ENCODE results near the gene HMCN1. TPM values are rescaled to one million over a fixed set of nuclear protein-coding genes. Genes with fewer than 3 reads are reported as not detected.

HMCN1 gene
- total RNA-seq, 1 experiment from 2014 or later, result 0.63 TPM

GRCh38 chr1:185825556-185825955, 91.4 kb downstream of the HMCN1 start:
- no peak overlapping the region for H3K9ac ChIP-seq (ENCODE audit: low read length)
- no peak for DNase-seq

GRCh38 chr1:185834371-185834905, 100.2 kb downstream of the HMCN1 start:
- H4K20me1 ChIP-seq (ENCODE audit: insufficient read depth, low read depth, low read length), result no peaks in the 10 kb centered on the region
- no peaks in the 10 kb centered on the region for H3K36me3 ChIP-seq (ENCODE audit: insufficient read depth, low read length)
- H3K9me3 ChIP-seq (ENCODE audit: low read length), result no peaks in the 10 kb centered on the region
- no peak overlapping the region for H3K4me3 ChIP-seq (ENCODE audit: low read length)
- no peak overlapping the region for H3K9ac ChIP-seq (ENCODE audit: low read length)
- no peak overlapping the region for H3K27ac ChIP-seq (ENCODE audit: low read length)
- H3K79me2 ChIP-seq (ENCODE audit: low read length), result no peaks in the 10 kb centered on the region
- H3K4me2 ChIP-seq (ENCODE audit: low read depth, low read length, poor library complexity, severe bottlenecking), result no peak overlapping the region
- H2AFZ ChIP-seq (ENCODE audit: low read length), result no peak overlapping the region
- DNase-seq, result no peak
- no peaks in the 10 kb centered on the region for H3K4me1 ChIP-seq (ENCODE audit: low read length)
- no peaks in the 10 kb centered on the region for H3K27me3 ChIP-seq (ENCODE audit: low read length)
- H3K9me2 ChIP-seq (replicated peaks; ENCODE audit: insufficient read depth, low read length), result no peaks in the 10 kb centered on the region

More at GRCh38 chr1:185825556-185825955, 91.4 kb downstream of the HMCN1 start:
- Histone ChIP-seq H4K20me1 (ENCODE audit: insufficient read depth, low read depth, low read length) (no peaks in the 10 kb centered on the region), H3K36me3 (ENCODE audit: insufficient read depth, low read length) (no peaks in the 10 kb centered on the region), H2AFZ (ENCODE audit: low read length) (no peak overlapping the region), H3K4me3 (ENCODE audit: low read length) (no peak overlapping the region), H3K9me2 (replicated peaks; ENCODE audit: insufficient read depth, low read length) (no peaks in the 10 kb centered on the region), H3K79me2 (ENCODE audit: low read length) (no peaks in the 10 kb centered on the region), H3K27me3 (ENCODE audit: low read length) (no peaks in the 10 kb centered on the region), H3K27ac (ENCODE audit: low read length) (no peak overlapping the region), H3K4me1 (ENCODE audit: low read length) (no peaks in the 10 kb centered on the region), H3K9me3 (ENCODE audit: low read length) (no peaks in the 10 kb centered on the region), H3K4me2 (ENCODE audit: low read depth, low read length, poor library complexity, severe bottlenecking) (no peak overlapping the region)

DNA sequence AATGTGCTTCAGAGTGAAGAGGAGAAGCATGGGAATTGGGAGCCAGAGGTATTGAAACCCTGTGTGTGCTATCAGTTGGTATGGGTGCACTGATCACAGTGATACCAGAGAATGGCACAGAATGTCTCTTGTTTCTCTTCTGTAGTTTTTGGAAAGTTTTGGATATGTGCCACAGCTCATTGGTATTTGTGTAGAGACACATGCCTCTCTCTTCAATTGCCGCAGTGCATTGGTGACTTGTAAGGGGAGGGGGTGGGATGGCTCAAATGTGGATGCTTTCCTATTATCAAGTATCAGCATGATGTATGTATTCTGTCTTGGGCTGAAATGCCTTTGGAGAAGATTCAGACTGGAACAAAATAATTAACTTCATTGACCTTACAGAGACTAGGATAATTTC, 101.0 kb downstream of the HMCN1 start:
- Histone ChIP-seq H4K20me1 (ENCODE audit: insufficient read depth, low read depth, low read length) (no peaks in the 10 kb centered on the region), H3K9me2 (replicated peaks; ENCODE audit: insufficient read depth, low read length) (no peaks in the 10 kb centered on the region), H3K4me3 (ENCODE audit: low read length) (no peak overlapping the region), H3K4me2 (ENCODE audit: low read depth, low read length, poor library complexity, severe bottlenecking) (no peak overlapping the region), H2AFZ (ENCODE audit: low read length) (no peak overlapping the region), H3K36me3 (ENCODE audit: insufficient read depth, low read length) (no peaks in the 10 kb centered on the region), H3K9me3 (ENCODE audit: low read length) (no peaks in the 10 kb centered on the region), H3K9ac (ENCODE audit: low read length) (no peak overlapping the region), H3K4me1 (ENCODE audit: low read length) (no peaks in the 10 kb centered on the region), H3K79me2 (ENCODE audit: low read length) (no peaks in the 10 kb centered on the region), H3K27ac (ENCODE audit: low read length) (no peak overlapping the region), H3K27me3 (ENCODE audit: low read length) (no peaks in the 10 kb centered on the region)
- DNase-seq, result no peak

DNA sequence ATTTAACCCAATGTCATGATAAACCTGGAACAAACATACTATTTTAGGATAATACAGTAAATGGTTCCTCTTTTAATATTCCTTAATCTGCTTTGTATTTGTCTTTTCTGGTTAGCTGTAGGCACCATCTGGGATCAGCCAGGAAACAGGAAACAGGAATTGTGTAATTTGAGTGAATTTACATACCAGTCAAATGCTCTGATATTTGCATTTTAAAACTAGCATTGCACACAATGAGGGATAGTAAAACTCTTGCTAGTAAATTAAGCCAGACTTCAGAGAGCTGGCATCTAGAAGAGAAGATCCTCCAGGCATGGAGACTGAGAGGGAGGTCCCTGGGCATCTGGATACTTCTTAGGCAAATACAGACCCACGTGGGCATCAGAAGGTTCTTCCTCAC, 103.5 kb downstream of the HMCN1 start:
- Histone ChIP-seq H4K20me1 (ENCODE audit: insufficient read depth, low read depth, low read length) (no peaks in the 10 kb centered on the region), H3K36me3 (ENCODE audit: insufficient read depth, low read length) (no peaks in the 10 kb centered on the region), H3K9ac (ENCODE audit: low read length) (no peak overlapping the region), H3K4me2 (ENCODE audit: low read depth, low read length, poor library complexity, severe bottlenecking) (no peak overlapping the region), H3K9me2 (replicated peaks; ENCODE audit: insufficient read depth, low read length) (no peaks in the 10 kb centered on the region), H3K4me1 (ENCODE audit: low read length) (no peaks in the 10 kb centered on the region), H3K27ac (ENCODE audit: low read length) (no peak overlapping the region), H3K27me3 (ENCODE audit: low read length) (no peaks in the 10 kb centered on the region), H2AFZ (ENCODE audit: low read length) (no peak overlapping the region), H3K79me2 (ENCODE audit: low read length) (no peaks in the 10 kb centered on the region), H3K9me3 (ENCODE audit: low read length) (no peaks in the 10 kb centered on the region), H3K4me3 (ENCODE audit: low read length) (no peak overlapping the region)
- DNase-seq, result no peak

DNA sequence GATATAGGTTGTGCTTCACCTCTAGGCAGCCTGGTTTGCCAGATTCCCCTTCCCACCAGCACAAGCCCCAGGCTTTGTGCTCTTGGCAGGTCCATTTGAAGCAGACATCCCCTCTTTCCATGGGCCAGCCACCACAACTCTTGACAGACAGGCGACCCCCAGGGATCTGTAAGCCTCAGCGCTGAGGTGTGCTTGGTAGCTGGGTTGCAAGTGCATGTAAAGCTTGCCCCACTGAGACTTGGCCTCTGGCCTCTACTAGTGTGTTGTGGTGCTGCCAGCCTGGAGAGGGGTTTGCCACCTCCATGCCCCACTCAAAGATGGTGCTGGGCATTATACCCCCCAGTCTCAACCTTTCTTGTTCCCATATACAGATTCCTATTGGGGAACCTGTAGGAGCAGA, 103.9 kb downstream of the HMCN1 start:
- Histone ChIP-seq H3K27me3 (ENCODE audit: low read length) (no peaks in the 10 kb centered on the region), H3K4me3 (ENCODE audit: low read length) (no peak overlapping the region), H3K27ac (ENCODE audit: low read length) (no peak overlapping the region), H4K20me1 (ENCODE audit: insufficient read depth, low read depth, low read length) (no peaks in the 10 kb centered on the region), H3K9ac (ENCODE audit: low read length) (no peak overlapping the region), H3K9me2 (replicated peaks; ENCODE audit: insufficient read depth, low read length) (no peaks in the 10 kb centered on the region), H3K4me1 (ENCODE audit: low read length) (no peaks in the 10 kb centered on the region), H3K9me3 (ENCODE audit: low read length) (no peaks in the 10 kb centered on the region), H3K4me2 (ENCODE audit: low read depth, low read length, poor library complexity, severe bottlenecking) (no peak overlapping the region), H3K79me2 (ENCODE audit: low read length) (no peaks in the 10 kb centered on the region), H3K36me3 (ENCODE audit: insufficient read depth, low read length) (no peaks in the 10 kb centered on the region), H2AFZ (ENCODE audit: low read length) (no peak overlapping the region)
- no peak for DNase-seq

- Histone ChIP-seq H3K4me2 (ENCODE audit: low read depth, low read length, poor library complexity, severe bottlenecking) (no peak overlapping the region), H3K36me3 (ENCODE audit: insufficient read depth, low read length) (no peaks in the 10 kb centered on the region), H3K79me2 (ENCODE audit: low read length) (no peaks in the 10 kb centered on the region), H3K4me3 (ENCODE audit: low read length) (no peak overlapping the region), H3K4me1 (ENCODE audit: low read length) (no peaks in the 10 kb centered on the region), H3K9me3 (ENCODE audit: low read length) (no peaks in the 10 kb centered on the region), H2AFZ (ENCODE audit: low read length) (no peak overlapping the region), H3K9ac (ENCODE audit: low read length) (no peak overlapping the region), H3K27ac (ENCODE audit: low read length) (no peak overlapping the region), H3K9me2 (replicated peaks; ENCODE audit: insufficient read depth, low read length) (no peaks in the 10 kb centered on the region), H4K20me1 (ENCODE audit: insufficient read depth, low read depth, low read length) (no peaks in the 10 kb centered on the region), H3K27me3 (ENCODE audit: low read length) (no peaks in the 10 kb centered on the region)
- no peak for DNase-seq
Measured at GRCh38 chr1:185840880-185841279, 106.7 kb downstream of the HMCN1 start.

DNA sequence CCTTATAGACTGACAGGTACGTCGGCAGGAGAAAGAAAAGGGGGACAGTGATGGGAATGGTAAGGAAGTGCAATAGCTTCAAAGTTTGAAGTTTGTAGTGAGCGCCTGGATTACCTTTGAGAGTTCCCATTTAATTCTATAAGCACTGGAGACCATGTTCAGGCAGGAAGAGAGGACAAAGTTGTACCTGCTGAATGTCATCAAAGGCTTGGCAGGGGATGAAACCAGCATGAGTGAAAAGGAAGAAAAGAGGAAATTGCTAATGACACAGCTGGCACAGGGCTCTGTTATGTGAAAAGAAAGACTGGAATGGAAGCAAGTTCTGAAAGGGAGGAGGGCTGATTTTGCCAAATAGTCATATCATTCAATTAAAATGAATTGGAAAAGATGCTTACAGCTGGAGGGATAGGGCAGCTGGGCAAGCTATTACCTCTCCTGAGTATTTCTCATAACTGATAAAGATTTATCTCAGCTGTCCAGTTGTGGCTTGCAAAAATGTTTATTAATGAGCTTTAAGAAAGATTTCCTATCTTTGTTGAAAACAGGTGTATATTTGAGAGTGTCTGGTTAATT, 109.2 kb downstream of the HMCN1 start:
- H3K9me3 ChIP-seq (ENCODE audit: low read length), result no peaks in the 10 kb centered on the region
- H3K9me2 ChIP-seq (replicated peaks; ENCODE audit: insufficient read depth, low read length), result no peaks in the 10 kb centered on the region
- no peaks in the 10 kb centered on the region for H4K20me1 ChIP-seq (ENCODE audit: insufficient read depth, low read depth, low read length)
- no peak overlapping the region for H3K9ac ChIP-seq (ENCODE audit: low read length)
- no peak overlapping the region for H3K27ac ChIP-seq (ENCODE audit: low read length)
- DNase-seq, result no peak
- no peak overlapping the region for H3K4me3 ChIP-seq (ENCODE audit: low read length)
- no peaks in the 10 kb centered on the region for H3K27me3 ChIP-seq (ENCODE audit: low read length)
- no peak overlapping the region for H2AFZ ChIP-seq (ENCODE audit: low read length)
- no peaks in the 10 kb centered on the region for H3K4me1 ChIP-seq (ENCODE audit: low read length)
- H3K36me3 ChIP-seq (ENCODE audit: insufficient read depth, low read length), result no peaks in the 10 kb centered on the region
- no peaks in the 10 kb centered on the region for H3K79me2 ChIP-seq (ENCODE audit: low read length)
- H3K4me2 ChIP-seq (ENCODE audit: low read depth, low read length, poor library complexity, severe bottlenecking), result no peak overlapping the region

DNA sequence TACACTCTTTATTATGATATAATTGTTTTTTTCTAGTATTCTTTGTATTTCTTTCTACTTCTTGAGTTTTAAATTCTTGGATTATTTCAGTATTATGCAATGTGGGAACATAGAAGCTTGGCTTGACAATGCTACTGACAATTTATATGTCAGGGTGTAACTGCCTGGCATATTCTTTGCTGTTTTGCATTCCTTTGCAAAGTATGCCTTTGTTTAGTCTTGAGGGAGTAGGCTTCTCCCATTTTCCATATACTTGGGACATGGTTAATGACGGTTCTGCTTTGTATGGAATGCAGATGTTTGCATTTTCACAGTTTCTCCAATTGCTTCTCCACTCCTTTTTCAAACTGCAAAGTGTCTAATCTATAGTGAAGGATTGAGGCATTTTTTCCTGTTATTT, 109.8 kb downstream of the HMCN1 start:
- Histone ChIP-seq H2AFZ (ENCODE audit: low read length) (no peak overlapping the region), H3K27ac (ENCODE audit: low read length) (no peak overlapping the region), H4K20me1 (ENCODE audit: insufficient read depth, low read depth, low read length) (no peaks in the 10 kb centered on the region), H3K4me3 (ENCODE audit: low read length) (no peak overlapping the region), H3K4me2 (ENCODE audit: low read depth, low read length, poor library complexity, severe bottlenecking) (no peak overlapping the region), H3K9me3 (ENCODE audit: low read length) (no peaks in the 10 kb centered on the region), H3K9ac (ENCODE audit: low read length) (no peak overlapping the region), H3K79me2 (ENCODE audit: low read length) (no peaks in the 10 kb centered on the region), H3K36me3 (ENCODE audit: insufficient read depth, low read length) (no peaks in the 10 kb centered on the region), H3K27me3 (ENCODE audit: low read length) (no peaks in the 10 kb centered on the region), H3K4me1 (ENCODE audit: low read length) (no peaks in the 10 kb centered on the region), H3K9me2 (replicated peaks; ENCODE audit: insufficient read depth, low read length) (no peaks in the 10 kb centered on the region)
- no peak for DNase-seq

Measured in Karpas-422 (cell line).